Esophagus squamous epithelium (tissue), 4 donors: Measurements from ENCODE around the gene GTF2H4.

Source experiments
- CTCF ChIP-seq, 6 experiments: fragments of 450-650 bp in 4 of 6; fragments of 200-600 bp in 2 of 6; sonication (generic) in 2 of 6; IDR thresholded peaks; one replicate each; pipeline ENCODE4 v1.5.1; 2016 to 2019; ENCODE audit warnings: antibody characterized with exemption in 6 of 6, mild to moderate bottlenecking in 4 of 6, moderate library complexity in 4 of 6
- POLR2A ChIP-seq, 4 donors: fragments of 450-650 bp; IDR thresholded peaks; one replicate each; pipeline ENCODE4 v1.6.1; 2017; ENCODE audit warnings: antibody characterized with exemption in 4 of 4, mild to moderate bottlenecking in 4 of 4, moderate library complexity in 3 of 4

DNA sequence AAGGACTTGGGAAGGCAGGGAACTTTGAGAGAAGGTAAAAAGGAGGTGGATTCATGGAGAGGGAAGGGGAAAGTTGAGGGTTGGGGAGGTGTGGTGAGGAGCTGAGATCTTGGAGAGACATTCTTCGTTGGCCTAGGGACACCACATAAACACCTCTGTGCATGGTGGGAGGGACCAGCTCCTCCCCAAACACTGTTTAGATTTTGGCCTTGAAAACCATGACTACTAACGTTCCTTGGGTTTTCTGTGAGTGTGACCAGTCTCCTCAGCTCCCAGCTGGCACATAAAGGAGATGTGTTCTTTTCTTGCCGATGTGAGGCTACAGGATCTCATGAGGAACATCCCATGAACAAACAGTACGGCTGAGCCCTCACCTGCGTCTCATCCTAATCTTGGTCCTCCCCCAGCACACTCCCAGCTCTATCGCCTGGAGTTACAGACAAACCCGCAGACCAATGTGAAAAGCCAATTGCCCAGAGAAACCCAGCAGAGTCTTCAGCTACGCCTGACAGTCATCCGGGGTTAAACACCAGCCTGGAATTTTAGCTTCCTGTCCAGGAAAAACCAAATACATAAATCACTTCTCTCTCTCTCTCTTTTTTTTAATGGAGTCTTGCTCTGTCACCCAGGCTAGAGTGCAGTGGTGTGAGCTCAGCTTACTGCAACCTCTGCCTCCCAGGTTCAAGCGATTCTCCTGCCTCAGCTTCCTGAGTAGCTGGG, 45.7 kb upstream of the GTF2H4 start:
- TF ChIP-seq CTCF (IDR thresholded peaks at IDR 0.05) (no peak), POLR2A (IDR thresholded peaks at IDR 0.05) (no peak)
